Anterior cingulate cortex (tissue), 58 donors: ENCODE measurements around the gene INPP5A.
"Not testable (repeated sequence)": the region's sequence is repeated elsewhere in the genome, so short reads cannot be mapped to it uniquely, and the experiment has no call there.

Experiments used
- DNase-seq, 58 donors: peaks; one replicate each; lab custom pipeline; 2025; lab: John Stamatoyannopoulos, UW

Gene INPP5A

GRCh38 chr10:132590094-132590751, 52.6 kb downstream of the INPP5A start:
- DNase-seq: no peak

- DNase-seq: no peak
Observed at GRCh38 chr10:132590752-132591121, 53.1 kb downstream of the INPP5A start.

- DNase-seq: no peak
Observed at GRCh38 chr10:132591166-132591971, 53.8 kb downstream of the INPP5A start.

GRCh38 chr10:132592790-132593383, 55.3 kb downstream of the INPP5A start:
- no peak for DNase-seq

- DNase-seq: no peak
Observed at GRCh38 chr10:132593389-132593788, 55.8 kb downstream of the INPP5A start.

GRCh38 chr10:132593900-132594876, 56.6 kb downstream of the INPP5A start:
- no peak for DNase-seq

- DNase-seq: no peak
Observed at GRCh38 chr10:132595021-132595420, 57.4 kb downstream of the INPP5A start.

- DNase-seq: no peak
Observed at GRCh38 chr10:132595854-132596253, 58.3 kb downstream of the INPP5A start.

- DNase-seq: no peak
Observed at GRCh38 chr10:132596742-132597279, 59.2 kb downstream of the INPP5A start.

- DNase-seq: no peak
Observed at GRCh38 chr10:132597654-132598053, 60.1 kb downstream of the INPP5A start.

- DNase-seq: not testable (repeated sequence)
Observed at GRCh38 chr10:132599023-132599618, 61.5 kb downstream of the INPP5A start.

GRCh38 chr10:132599732-132600131, 62.1 kb downstream of the INPP5A start:
- DNase-seq: no peak

GRCh38 chr10:132600416-132600815, 62.8 kb downstream of the INPP5A start:
- DNase-seq: no peak

GRCh38 chr10:132601567-132601966, 64.0 kb downstream of the INPP5A start:
- no peak for DNase-seq

GRCh38 chr10:132602614-132603013, 65.0 kb downstream of the INPP5A start:
- DNase-seq: no peak

- no peak for DNase-seq
Observed at GRCh38 chr10:132603851-132604533, 66.4 kb downstream of the INPP5A start.

GRCh38 chr10:132604686-132605085, 67.1 kb downstream of the INPP5A start:
- DNase-seq: no peak

GRCh38 chr10:132605390-132605789, 67.8 kb downstream of the INPP5A start:
- no peak for DNase-seq

- no peak for DNase-seq
Observed at GRCh38 chr10:132606031-132606491, 68.5 kb downstream of the INPP5A start.
